Measurements from ENCODE around the gene PDE4B. TPM values are rescaled to one million over a fixed set of nuclear protein-coding genes. Genes with fewer than 3 reads are reported as not detected.
A peak's percentile ranks its signal among the peaks of the same experiment; 100 is the strongest.

Gene PDE4B
- total RNA-seq, 1 donor = 51.0 TPM

DNA sequence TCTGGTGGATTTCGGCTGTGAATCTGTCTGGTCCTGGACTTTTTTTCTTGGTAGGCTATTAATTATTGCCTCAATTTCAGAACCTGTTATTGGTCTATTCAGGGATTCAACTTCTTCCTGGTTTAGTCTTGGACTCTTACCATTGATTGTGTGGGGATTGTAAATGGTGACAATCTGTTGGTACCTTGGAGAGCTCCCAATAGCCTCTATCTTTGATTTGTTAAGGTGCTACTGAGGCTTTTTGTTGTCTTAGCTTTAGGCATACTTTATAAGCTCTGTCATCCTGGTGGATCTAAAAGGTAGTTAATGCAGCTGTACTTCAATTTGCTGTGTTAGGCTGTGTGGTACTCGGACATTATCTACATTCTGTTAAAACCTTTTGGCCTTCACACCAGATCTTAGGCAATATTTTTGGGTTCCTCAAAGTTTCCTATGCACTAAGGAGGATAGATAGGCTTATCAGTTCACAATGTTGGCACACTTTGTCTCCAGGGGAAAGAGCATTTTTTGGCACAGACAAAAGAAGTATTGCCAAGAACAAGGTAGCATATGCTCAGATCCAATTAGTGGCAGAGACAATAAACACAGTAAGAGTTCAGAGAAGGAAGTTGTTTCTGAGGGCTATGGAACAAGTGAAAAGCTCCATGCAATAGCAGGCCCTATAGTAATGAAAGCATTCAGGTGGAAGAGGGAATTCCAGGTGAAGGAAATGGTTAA is 230.4 kb downstream of the PDE4B start:
- H3K4me3 ChIP-seq (ENCODE audit: low read depth, low read length) = no peak overlapping the region
- TF ChIP-seq, protein P1, sequence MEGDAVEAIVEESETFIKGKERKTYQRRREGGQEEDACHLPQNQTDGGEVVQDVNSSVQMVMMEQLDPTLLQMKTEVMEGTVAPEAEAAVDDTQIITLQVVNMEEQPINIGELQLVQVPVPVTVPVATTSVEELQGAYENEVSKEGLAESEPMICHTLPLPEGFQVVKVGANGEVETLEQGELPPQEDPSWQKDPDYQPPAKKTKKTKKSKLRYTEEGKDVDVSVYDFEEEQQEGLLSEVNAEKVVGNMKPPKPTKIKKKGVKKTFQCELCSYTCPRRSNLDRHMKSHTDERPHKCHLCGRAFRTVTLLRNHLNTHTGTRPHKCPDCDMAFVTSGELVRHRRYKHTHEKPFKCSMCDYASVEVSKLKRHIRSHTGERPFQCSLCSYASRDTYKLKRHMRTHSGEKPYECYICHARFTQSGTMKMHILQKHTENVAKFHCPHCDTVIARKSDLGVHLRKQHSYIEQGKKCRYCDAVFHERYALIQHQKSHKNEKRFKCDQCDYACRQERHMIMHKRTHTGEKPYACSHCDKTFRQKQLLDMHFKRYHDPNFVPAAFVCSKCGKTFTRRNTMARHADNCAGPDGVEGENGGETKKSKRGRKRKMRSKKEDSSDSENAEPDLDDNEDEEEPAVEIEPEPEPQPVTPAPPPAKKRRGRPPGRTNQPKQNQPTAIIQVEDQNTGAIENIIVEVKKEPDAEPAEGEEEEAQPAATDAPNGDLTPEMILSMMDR (IDR thresholded peaks at IDR 0.05; ENCODE audit: insufficient read depth, low read depth, low read length) = no peak
- DNase-seq (ENCODE audit: low read depth) = peak; percentile 23

DNA sequence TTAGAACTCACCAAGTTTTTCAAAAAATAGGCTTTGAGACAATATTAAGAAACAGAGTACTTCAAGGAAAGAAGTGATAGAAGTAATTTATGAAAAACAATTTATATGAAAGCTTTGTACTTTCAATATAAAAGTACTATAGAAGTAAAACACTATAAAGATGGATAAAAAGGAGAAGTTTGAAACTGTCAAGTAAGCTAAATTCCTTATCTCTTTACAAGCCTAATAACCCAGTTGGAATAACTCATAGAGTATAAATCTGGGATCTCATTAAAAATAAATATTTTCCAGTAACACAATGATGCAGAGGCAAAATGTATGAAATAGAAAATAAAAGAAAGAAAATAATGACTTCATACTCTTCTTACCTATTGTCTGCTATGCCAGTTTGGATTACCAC is 232.5 kb downstream of the PDE4B start:
- DNase-seq (ENCODE audit: low read depth) = no peak
- TF ChIP-seq, protein P1 (IDR thresholded peaks at IDR 0.05; ENCODE audit: insufficient read depth, low read depth, low read length) = no peak
- no peak overlapping the region for H3K4me3 ChIP-seq (ENCODE audit: low read depth, low read length)

DNA sequence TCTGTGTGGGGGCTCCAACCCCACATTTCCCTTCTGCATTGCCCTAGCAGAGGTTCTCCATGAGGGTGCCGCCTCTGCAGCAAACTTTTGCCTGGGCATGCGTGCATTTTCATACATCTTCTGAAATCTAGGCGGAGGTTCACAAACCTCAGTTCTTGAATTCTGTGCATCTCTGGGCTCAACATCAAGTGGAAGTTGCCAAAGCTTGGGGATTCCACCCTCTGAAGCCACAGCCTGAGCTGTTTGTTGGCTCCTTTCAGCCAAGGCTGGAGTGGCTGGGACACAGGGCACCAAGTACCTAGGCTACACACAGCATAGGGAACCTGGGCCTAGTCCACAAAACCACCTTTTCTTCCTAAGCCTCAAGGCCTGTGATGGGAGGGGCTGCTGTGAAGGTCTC is 235.3 kb downstream of the PDE4B start:
- H3K4me3 ChIP-seq (ENCODE audit: low read depth, low read length) = no peak overlapping the region
- TF ChIP-seq, protein P1 (IDR thresholded peaks at IDR 0.05; ENCODE audit: insufficient read depth, low read depth, low read length) = no peak
- DNase-seq (ENCODE audit: low read depth) = no peak

DNA sequence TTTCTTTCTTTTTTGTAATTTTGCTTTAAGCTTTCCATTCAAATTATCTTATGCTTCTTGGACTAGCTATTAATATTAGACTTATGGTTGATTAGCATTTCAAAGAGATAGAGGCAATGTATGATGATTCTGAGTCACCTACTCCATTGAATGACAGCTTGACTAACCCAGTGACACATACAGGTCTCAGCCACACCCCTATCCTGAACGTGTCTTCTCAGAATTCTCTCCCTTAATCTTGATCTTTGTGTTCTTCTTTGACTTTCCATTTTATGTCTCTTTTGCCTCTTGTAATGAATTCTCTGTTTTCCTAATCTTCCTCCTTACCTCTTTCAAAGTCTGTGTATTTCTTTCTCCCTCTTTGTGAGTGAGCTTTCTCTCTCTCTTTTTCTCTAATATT is 241.1 kb downstream of the PDE4B start:
- DNase-seq (ENCODE audit: low read depth) = no peak
- H3K4me3 ChIP-seq (ENCODE audit: low read depth, low read length) = no peak overlapping the region
- TF ChIP-seq, protein P1 (IDR thresholded peaks at IDR 0.05; ENCODE audit: insufficient read depth, low read depth, low read length) = no peak

DNA sequence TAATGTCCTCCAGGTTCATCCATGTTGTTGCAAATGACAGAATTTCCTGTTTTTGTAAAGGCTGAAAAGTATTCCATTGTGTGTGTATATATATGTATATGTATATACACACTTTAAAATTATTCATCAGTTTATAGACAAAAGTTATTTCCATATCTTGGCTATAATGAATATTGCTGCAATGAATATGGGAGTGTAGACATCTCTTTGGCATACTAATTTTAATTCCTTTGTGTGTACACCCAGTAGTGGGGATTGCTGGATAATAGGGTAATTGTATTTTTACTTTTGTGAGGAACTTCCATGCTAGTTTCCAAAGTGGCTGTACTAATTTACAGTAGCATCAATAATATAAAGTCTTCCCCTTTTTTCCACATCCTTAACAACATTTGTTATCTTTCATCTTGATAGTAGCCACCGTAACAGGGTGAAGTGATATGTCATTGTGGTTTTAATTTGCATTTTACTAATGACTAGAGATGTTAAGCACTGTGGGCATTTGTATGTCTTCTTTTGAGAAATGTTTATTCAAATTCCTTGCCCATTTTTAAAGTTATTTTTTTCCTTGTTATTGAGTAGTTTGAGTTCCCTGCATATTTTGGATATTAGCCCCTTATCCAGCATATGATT is 243.0 kb downstream of the PDE4B start:
- TF ChIP-seq, protein P1 (IDR thresholded peaks at IDR 0.05; ENCODE audit: insufficient read depth, low read depth, low read length) = no peak
- DNase-seq (ENCODE audit: low read depth) = no peak

DNA sequence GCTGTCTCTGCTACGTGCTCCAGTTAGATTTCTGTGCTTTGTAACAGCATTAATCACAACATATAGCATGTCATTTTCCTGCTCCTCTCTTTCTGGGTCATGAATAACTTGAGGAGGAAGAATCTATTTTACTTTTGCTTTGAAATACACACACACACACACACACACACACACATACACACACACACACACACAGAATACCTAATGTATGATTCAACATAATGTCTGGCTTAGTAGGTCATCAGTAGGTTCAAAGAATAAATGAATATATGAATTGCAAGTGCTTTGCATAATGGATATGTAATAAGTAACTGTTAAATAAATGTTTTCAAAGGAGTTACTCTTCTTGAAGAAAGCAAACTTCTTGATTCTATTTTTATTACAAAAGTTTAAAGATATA is 249.0 kb downstream of the PDE4B start:
- no peak overlapping the region for H3K4me3 ChIP-seq (ENCODE audit: low read depth, low read length)
- TF ChIP-seq, protein P1 (IDR thresholded peaks at IDR 0.05; ENCODE audit: insufficient read depth, low read depth, low read length) = no peak

More for the DNA sequence above, 243.0 kb downstream of the PDE4B start:
- no peak overlapping the region for H3K4me3 ChIP-seq (ENCODE audit: low read depth, low read length)

More for the DNA sequence above, 249.0 kb downstream of the PDE4B start:
- DNase-seq (ENCODE audit: low read depth) = no peak

All from fibroblast of villous mesenchyme (primary cell).